Prostate gland (tissue), 2 donors: Measurements from ENCODE around the gene VPS52. TPM values are rescaled to one million over a fixed set of nuclear protein-coding genes. Genes with fewer than 3 reads are reported as not detected.

ENCODE experiments used
- DNase-seq: peaks from one replicate; pipeline ENCODE4 v3.0.0-alpha.2; 2019; ENCODE audit warnings: low spot score
- H3K27ac ChIP-seq, 2 donors: fragments of 200-600 bp; sonication (generic); 2 replicates each; pipeline ENCODE4 v1.5.1; 2017 to 2019
- H3K27me3 ChIP-seq: fragments of 200-600 bp; sonication (generic); replicated peaks from 2 replicates; pipeline ENCODE4 v1.5.1; 2019; ENCODE audit not compliant: insufficient read depth
- H3K36me3 ChIP-seq, 2 donors: fragments of 200-600 bp; sonication (generic); 1 replicate in 1 of 2; 2 replicates in 1 of 2; pipeline versions ENCODE4 v1.5.1 to v1.8.1; 2017 to 2019
- H3K4me1 ChIP-seq: fragments of 200-600 bp; sonication (generic); replicated peaks from 2 replicates; pipeline ENCODE4 v1.5.1; 2019
- H3K4me3 ChIP-seq, 2 donors: fragments of 200-600 bp; sonication (generic); 2 replicates each; pipeline ENCODE4 v1.5.1; 2017 to 2019
- H3K9me3 ChIP-seq: fragments of 200-600 bp; sonication (generic); 2 replicates; pipeline ENCODE4 v1.5.1; 2017
- POLR2A ChIP-seq: fragments of 450-650 bp; IDR thresholded peaks from one replicate; pipeline ENCODE4 v1.6.1; 2016; ENCODE audit warnings: antibody characterized with exemption, mild to moderate bottlenecking
- POLR2AphosphoS5 ChIP-seq: sonication (generic); formaldehyde crosslinking; IDR thresholded peaks from one replicate; pipeline ENCODE4 v1.6.1; 2017; ENCODE audit warnings: antibody characterized with exemption
- WGBS: methylation state at CpG from one replicate; pipeline ENCODE4 v1.1.5; 2018; 5-methylcytosine and 5-hydroxymethylcytosine counted together
- intact Hi-C: fragments of 100-400 bp; cut with DNase I; formaldehyde crosslinking; loops from one replicate; pipeline ENCODE4 v1.14.2; 2022
- total RNA-seq, 2 donors: library from RNA; depleted of rRNA; stranded (reverse); fragments of >200 nt; gene quantifications; one replicate each; pipeline ENCODE4 v1.1.0, GENCODE V29; 2016
- TF ChIP-seq, protein P1 (sequence below), 4 experiments: fragments of 200-600 bp in 2 of 4; fragments of 450-650 bp in 2 of 4; sonication (generic) in 2 of 4; IDR thresholded peaks; 1 replicate in 3 of 4; 2 replicates in 1 of 4; pipeline ENCODE4 v1.5.1; 2016 to 2019; ENCODE audit warnings: antibody characterized with exemption in 4 of 4, mild to moderate bottlenecking in 2 of 4, moderate library complexity in 2 of 4

Gene VPS52, protein sequence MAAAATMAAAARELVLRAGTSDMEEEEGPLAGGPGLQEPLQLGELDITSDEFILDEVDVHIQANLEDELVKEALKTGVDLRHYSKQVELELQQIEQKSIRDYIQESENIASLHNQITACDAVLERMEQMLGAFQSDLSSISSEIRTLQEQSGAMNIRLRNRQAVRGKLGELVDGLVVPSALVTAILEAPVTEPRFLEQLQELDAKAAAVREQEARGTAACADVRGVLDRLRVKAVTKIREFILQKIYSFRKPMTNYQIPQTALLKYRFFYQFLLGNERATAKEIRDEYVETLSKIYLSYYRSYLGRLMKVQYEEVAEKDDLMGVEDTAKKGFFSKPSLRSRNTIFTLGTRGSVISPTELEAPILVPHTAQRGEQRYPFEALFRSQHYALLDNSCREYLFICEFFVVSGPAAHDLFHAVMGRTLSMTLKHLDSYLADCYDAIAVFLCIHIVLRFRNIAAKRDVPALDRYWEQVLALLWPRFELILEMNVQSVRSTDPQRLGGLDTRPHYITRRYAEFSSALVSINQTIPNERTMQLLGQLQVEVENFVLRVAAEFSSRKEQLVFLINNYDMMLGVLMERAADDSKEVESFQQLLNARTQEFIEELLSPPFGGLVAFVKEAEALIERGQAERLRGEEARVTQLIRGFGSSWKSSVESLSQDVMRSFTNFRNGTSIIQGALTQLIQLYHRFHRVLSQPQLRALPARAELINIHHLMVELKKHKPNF
- total RNA-seq = 10 to 100 TPM; 42.2 to 55.0 TPM

DNA sequence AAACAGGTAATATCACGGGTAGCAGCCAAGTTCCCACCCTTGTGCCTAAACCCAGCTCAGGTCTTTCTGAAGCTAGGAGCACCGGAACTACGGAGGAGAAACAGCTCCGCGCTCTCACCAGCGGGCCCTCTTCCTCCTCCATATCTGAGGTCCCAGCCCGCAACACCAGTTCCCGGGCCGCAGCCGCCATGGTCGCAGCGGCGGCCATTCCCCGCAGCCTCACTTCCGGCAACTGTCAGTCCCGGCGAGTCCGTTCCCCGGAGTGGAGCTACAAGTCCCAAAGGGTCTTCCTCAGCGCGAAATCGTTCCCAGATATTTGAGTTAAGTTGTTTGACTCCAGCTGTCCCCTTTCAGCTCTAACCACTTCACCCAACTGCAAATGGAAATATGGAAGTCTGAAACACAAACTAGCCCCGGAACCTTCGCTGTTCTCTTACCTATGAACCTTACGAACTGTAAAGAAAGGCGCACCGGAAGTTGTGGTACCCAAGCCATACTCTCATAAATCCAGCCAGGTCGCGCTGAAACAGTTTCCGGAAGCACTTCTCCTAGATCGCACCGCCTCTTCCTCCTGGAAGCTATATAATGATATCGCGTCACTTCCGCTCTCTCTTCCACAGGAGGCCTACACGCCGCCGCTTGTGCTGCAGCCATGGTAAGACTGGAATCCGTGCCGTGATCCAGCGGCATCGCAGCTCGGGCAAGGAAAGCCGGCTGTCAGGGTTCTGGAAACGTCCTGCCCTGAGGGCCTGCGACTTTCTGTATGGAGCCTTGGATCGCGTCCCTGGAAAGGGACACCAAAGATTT is at the start of gene VPS52, which contains the start of gene RPS18:
TSS of gene VPS52 (minus strand) at position 409 of the 807 bp plus-strand sequence. CDS start at position 208, 201 bp downstream.
TSS of gene RPS18 (plus strand) at position 608 of the 807 bp plus-strand sequence. CDS start at position 653, 45 bp downstream.
- WGBS = 0% methylated on average over 42 of the region's 48 CpGs
- Histone ChIP-seq H3K9me3 (no peaks in the 10 kb centered on the region), H3K4me1 (peaks cover 28% of the 10 kb centered on the region), H3K27me3 (no peaks in the 10 kb centered on the region), H3K27ac (peak within 1 kb of the TSS; percentile 83 to 93), H3K4me3 (peak within 1 kb of the TSS; percentile 65 to 91), H3K36me3 (peaks cover 10 to 16% of the 10 kb centered on the region in 2 donors)
- TF ChIP-seq, protein P1, sequence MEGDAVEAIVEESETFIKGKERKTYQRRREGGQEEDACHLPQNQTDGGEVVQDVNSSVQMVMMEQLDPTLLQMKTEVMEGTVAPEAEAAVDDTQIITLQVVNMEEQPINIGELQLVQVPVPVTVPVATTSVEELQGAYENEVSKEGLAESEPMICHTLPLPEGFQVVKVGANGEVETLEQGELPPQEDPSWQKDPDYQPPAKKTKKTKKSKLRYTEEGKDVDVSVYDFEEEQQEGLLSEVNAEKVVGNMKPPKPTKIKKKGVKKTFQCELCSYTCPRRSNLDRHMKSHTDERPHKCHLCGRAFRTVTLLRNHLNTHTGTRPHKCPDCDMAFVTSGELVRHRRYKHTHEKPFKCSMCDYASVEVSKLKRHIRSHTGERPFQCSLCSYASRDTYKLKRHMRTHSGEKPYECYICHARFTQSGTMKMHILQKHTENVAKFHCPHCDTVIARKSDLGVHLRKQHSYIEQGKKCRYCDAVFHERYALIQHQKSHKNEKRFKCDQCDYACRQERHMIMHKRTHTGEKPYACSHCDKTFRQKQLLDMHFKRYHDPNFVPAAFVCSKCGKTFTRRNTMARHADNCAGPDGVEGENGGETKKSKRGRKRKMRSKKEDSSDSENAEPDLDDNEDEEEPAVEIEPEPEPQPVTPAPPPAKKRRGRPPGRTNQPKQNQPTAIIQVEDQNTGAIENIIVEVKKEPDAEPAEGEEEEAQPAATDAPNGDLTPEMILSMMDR (IDR thresholded peaks at IDR 0.05) = peak in 2 of 4 experiments; percentile 15 to 18
- TF ChIP-seq POLR2AphosphoS5 = peak; percentile 100
- TF ChIP-seq POLR2A = peak; percentile 95
- DNase-seq = peak; percentile 96
- intact Hi-C loops = loop anchor here (2.0 kb wide), 1 partner anchor 27 kb away; the partner anchor contains the start of gene RGL2

DNA sequence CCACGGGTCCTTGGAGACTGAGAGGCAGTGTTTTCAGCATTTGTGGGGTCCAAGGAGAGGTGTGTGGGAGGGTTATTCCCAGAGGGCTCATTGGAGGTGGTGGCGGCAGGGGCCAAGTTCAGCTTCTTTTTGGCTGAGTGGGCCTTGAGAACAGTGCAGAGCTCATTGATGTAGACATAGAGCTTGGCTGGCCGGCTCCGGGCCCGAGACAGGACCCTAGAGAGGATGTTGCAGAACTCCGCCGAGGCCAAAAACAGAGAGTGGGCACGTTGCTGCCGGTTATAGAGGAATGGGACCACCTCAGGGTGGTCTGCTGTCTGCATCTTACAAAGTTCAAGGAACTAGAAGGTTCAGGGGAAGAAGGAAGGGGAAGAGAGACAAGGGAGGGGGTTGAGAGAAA is 49.6 kb upstream of the VPS52 start:
- intact Hi-C loops = no loop called here
- no peaks in the 10 kb centered on the region for H3K27me3 ChIP-seq
- H3K36me3 ChIP-seq = peaks cover 3 to 5% of the 10 kb centered on the region in 2 donors
- no peak for DNase-seq
- H3K9me3 ChIP-seq = no peaks in the 10 kb centered on the region
- peak overlapping the region in 1 of 2 donors; percentile 81 for H3K27ac ChIP-seq
- no peak overlapping the region for H3K4me3 ChIP-seq
- WGBS = 79% methylated on average over 9 of the region's 9 CpGs
- peaks cover 18% of the 10 kb centered on the region for H3K4me1 ChIP-seq
- TF ChIP-seq, protein P1 (IDR thresholded peaks at IDR 0.05) = no peak
- TF ChIP-seq POLR2A = no peak
- no peak for TF ChIP-seq POLR2AphosphoS5

DNA sequence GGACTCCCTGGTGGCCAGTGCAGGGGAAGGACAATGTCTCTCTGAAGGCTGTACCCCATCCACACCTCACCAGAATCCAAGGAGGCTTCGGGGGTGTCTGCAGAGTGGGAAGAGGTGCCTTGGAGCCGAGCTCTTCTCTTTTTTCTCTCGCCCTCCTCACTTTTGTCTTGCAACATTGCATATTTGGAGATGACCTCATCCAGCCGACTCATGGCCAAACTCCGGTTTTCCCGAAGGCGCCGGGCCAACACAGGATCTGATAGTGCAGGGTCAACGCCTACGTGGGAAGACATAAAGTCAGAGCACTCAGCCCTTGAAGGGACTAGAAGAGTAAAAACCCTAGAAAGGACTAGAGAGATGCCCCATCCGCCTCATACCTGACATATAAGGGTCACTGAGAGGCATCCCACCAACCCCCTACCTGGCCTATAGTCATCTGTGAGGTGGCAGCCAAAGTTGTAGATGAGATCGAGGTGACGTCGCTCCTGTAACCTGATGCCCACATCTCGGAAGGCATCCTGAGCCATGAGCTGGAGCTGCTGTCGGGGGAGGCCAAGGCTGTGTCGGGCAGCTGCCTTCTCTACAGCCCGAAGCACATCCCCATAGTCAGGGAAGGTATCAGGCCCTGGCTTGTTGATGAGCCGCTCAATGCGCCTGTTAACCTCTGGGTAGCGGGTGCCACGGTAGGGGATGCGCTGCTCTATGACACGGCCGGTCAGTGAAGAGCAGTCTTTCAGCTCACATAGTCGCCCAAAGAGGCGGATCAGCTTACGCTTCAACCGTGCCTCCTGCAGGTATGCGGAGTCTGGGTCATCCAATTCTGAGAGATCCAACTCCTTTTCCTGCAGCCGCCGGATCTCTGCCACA is 48.9 kb upstream of the VPS52 start:
- intact Hi-C loops = no loop called here
- no peaks in the 10 kb centered on the region for H3K27me3 ChIP-seq
- H3K4me1 ChIP-seq = peaks cover 18% of the 10 kb centered on the region
- DNase-seq = no peak
- H3K36me3 ChIP-seq = peaks cover 3 to 5% of the 10 kb centered on the region in 2 donors
- TF ChIP-seq POLR2AphosphoS5 = no peak
- TF ChIP-seq POLR2A = no peak
- TF ChIP-seq, protein P1 (IDR thresholded peaks at IDR 0.05) = no peak
- WGBS = 66% methylated on average over 32 of the region's 32 CpGs
- H3K27ac ChIP-seq = no peak overlapping the region
- no peaks in the 10 kb centered on the region for H3K9me3 ChIP-seq
- H3K4me3 ChIP-seq = no peak overlapping the region

DNA sequence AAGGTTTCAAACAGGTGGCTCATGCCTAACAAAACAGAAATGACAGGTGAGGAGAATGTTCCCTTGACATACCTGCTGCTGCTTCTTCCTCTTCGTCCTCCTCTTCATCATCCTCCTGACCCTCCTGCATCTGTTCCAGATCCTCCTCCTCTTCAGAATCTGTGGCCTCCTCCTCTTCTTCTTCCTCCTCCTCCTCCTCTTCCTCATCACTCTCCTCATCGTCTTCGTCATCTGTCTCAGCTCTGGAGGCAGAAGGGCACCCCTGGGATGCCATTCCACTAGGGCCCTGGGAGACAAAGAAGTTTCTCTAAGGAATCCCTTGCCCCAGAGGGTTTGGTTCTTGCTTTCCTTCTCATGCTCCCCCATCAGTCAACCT is 48.3 kb upstream of the VPS52 start:
- intact Hi-C loops = loop anchor here (5.0 kb wide), 1 partner anchor 92 kb away; the partner anchor contains the start of gene PHF1
- Histone ChIP-seq H3K4me3 (no peak overlapping the region), H3K9me3 (no peaks in the 10 kb centered on the region), H3K27ac (no peak overlapping the region), H3K27me3 (no peaks in the 10 kb centered on the region), H3K4me1 (peaks cover 18% of the 10 kb centered on the region), H3K36me3 (peaks cover 3 to 5% of the 10 kb centered on the region in 2 donors)
- no peak for DNase-seq
- 94% methylated on average over 3 of the region's 3 CpGs for WGBS
- no peak for TF ChIP-seq POLR2AphosphoS5
- TF ChIP-seq, protein P1 (IDR thresholded peaks at IDR 0.05) = no peak
- no peak for TF ChIP-seq POLR2A
